NCI-H1092 (cell line): ENCODE measurements around the gene CRIM1.

Experiments
- DNase-seq: peaks from one replicate; lab custom pipeline; 2025; lab: John Stamatoyannopoulos, UW

The CRIM1 gene

GRCh38 chr2:36396878-36397539, 41.4 kb downstream of the CRIM1 start:
- no peak for DNase-seq

DNA sequence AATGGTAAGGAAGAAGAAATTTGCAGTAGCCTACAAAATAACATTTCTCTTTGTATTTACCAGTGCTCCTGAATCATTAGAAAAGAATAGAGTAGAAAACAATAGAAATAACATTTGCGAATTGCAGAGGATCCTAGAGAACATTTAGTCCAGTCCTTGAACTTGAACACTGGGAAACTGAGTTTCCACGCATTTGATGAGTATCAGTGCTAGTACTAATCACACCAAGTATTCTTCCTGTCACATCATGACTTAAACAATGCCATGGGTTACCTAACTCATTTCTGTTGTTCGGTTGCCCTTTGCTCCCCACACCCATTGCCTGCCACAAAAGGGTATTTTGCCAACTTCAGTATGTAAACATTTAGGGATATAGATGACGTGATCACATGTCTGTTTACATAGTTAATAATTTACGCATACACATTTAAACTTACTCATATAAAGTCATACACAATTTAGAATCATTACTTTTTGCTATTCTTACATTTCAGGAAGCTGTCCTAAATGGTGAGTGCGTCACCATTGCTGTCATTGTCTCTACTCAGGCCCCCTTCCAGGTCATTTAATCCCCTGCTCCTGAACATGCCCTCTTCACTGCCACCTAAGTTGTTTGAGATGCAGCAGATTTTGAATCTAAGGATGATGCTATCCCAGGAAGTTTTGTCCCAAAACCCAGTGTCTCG, 42.3 kb downstream of the CRIM1 start:
- no peak for DNase-seq

GRCh38 chr2:36399050-36399449, 43.5 kb downstream of the CRIM1 start:
- DNase-seq, result no peak

DNA sequence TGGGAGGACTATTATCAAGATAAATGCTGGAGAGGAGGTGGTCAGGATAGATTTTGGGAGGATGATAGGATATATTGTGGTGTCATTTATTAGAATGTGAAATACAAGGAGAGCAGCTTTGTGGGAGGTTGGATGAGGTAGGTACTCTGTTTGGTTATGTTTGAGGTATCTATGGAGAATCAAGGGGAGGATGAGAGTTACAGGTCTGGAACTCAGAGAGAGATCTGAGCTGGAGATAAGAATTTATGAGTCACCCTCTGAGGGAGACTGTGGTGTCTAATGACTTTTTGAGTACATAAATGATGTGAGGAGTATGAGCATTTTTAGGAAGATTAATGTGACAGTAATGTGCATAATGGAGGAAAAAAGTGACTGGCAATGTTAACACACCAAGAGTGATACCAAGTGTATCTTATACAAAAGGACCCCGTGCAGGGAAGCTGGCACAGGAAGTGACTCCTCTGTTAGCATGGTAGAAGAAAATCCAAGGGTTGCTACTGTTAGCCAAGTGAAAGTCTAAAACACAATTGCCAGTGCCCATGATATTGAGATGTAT, 48.2 kb downstream of the CRIM1 start:
- DNase-seq, result no peak

- DNase-seq, result no peak
Measured at GRCh38 chr2:36404318-36404717, 48.7 kb downstream of the CRIM1 start.

DNA sequence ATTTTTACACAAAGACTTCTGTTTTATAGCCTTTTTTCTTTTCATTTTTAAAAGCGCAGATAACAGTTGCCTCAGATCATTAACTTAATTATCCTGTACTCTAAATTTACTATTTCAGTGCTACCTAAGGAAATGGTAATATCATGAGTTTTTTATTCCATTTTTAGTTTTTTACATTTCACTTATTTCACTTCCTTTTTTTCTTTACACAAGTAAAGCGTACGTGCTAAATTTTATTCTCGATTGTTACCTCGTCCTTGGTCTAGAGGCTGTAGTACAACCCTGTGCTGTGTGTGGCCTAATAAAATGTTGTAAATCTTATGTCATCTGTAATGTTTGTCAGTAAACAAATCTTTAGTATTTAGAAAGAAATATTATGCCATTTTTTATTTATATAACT, 49.2 kb downstream of the CRIM1 start:
- no peak for DNase-seq

DNA sequence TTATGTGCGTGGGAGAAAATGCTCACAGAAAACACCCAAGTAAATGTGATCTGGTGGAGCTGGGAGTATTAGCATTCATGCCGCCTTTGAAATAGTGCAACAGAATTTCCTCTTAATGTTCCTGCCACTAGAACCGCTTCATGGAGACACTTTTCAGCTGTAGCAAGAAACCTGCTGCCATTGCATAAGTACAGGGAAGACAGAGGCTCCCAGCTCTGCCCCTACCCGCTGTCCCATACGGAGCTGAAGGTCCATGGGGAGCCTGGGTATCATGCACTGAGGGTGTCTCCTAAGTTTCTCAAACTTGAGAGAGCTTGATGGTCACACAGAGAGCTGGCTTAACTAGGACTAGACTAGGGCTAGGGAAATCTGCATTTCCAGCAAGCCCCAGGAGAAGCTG, 49.6 kb downstream of the CRIM1 start:
- no peak for DNase-seq

GRCh38 chr2:36406296-36406695, 50.7 kb downstream of the CRIM1 start:
- DNase-seq, result no peak

DNA sequence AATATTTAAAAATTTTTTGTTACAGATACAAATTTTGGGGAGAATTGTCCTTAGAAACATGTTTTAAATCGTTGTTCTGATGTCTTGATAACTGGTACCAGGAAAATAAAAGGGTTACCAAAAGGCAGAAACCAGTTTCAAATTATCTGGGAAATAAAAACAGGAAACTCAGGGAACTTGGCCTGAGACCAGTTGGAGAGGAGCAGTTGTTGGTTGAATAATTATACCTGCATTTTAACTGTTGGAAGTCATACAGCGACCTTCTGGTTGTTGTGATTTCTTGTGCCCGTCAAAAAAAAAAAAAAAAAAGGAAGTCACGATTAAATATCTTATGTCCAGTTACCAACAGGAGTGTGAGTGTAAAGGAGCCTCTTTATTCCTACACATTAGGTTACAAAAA, 51.8 kb downstream of the CRIM1 start:
- DNase-seq, result no peak

DNA sequence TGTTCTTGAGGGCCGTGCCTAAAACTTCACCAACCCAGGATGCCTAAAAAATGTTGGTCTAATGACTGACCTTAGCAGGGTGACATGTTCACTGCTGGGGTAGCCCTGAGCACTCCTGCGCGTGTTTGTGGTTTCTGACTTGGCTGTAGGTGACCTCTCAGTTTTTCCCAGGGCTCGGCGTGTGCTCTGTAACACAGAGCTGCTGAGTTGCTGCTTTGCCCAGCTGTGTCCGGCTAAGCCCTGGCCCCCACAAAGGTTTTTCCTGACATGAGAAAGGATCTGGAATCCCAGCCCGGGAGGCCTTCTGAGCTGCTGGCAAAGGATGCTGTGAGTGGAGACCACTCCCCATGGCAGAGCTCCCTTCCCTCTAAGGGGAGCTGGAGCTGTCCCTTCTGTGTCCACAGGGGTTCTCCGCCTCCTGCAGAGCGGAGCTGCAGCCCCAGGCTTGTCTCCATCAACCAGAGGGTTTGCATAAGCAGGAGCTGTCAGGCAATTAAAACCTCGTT, 52.7 kb downstream of the CRIM1 start:
- DNase-seq, result no peak

GRCh38 chr2:36409335-36409734, 53.8 kb downstream of the CRIM1 start:
- DNase-seq, result no peak

GRCh38 chr2:36409935-36410334, 54.4 kb downstream of the CRIM1 start:
- DNase-seq, result no peak

GRCh38 chr2:36410681-36411080, 55.1 kb downstream of the CRIM1 start:
- DNase-seq, result no peak

GRCh38 chr2:36411962-36412444, 56.4 kb downstream of the CRIM1 start:
- no peak for DNase-seq

DNA sequence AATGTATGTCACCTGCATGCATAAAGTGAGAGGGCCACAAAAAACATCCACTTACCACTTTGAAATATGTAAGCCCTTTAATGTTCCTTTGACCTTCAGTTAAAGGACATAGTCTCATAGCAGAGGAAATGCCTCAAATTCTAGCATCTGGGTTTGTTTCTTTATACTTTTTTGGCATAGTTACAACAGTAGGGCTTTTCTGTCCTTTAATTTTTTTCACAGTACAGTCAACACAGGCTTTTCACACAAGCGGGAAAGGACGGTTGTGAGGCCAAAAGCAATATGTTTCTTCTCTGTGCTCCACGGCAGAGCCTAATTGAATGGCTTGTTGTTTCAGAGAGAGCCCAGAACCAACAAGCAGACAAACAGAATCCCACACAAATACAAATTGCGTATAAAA, 57.6 kb downstream of the CRIM1 start:
- DNase-seq, result no peak

GRCh38 chr2:36414307-36414706, 58.7 kb downstream of the CRIM1 start:
- no peak for DNase-seq

- DNase-seq, result no peak
Measured at GRCh38 chr2:36415381-36416022, 59.9 kb downstream of the CRIM1 start.

DNA sequence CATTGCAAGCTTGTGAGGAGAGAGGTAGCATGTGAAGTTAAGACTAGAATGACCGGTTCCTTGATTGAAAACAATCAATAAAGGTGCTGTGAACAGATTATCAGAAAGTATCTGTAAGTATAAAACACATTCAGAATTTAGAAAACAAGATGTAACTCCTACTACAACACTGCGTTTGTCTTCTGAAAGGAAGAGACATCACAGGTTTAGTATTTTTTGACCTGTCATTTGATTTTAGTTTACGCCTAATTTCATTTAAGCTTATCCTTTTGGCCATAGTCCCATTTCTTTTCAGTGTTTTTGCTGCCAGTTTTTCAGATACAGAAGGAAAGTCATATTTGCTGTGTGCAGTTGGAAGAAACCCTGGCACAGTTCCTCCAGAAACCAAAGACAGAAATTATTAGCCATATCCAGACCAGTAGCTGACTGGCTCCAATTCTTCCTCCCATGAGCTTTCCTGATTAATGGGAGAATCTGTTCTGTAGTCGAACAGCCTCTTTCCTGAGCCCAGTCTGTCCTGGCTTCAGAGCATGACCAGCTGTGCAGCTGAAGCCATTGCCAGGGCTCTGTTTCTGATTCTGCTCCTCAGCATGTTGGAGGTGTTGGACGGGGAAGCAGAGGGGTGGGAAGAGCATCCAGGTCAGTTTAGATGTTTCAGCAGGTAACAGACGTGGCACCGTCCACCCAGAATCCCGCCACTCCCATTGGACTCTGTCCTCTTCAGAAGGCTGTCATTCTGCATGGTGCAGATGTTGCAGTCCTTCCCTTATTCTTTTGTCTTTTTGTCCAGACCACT, 61.0 kb downstream of the CRIM1 start:
- no peak for DNase-seq

- no peak for DNase-seq
Measured at GRCh38 chr2:36420569-36421181, 65.1 kb downstream of the CRIM1 start.

- no peak for DNase-seq
Measured at GRCh38 chr2:36421379-36421778, 65.8 kb downstream of the CRIM1 start.

DNA sequence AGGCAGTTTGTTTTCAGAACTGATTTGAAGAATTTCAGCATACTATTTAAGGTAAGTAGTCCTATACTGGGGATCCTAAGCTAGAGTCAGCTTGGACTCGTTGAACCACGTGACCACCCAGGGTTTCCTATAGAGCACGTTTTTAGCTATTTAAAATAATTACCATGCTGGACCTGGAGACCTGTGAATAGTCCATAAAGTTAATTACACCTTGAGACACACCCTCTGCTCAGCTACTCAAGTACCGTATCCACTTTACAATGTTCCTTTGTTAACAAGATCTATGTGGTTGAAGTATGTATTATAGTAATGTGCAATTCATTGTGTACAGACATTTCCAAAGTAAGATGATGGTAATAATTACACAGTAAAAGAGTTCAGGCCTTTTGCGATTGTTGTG, 67.6 kb downstream of the CRIM1 start:
- DNase-seq, result no peak
